Thymus (tissue), 11 donors: ENCODE measurements around the gene ACO1. TPM values are rescaled to one million over a fixed set of nuclear protein-coding genes. Genes with fewer than 3 reads are reported as not detected.

Experiments
- DNase-seq, 9 donors: peaks; one replicate each; pipeline ENCODE4 v3.0.0-alpha.2; 2013; ENCODE audit warnings: low spot score in 9 of 9, low read depth in 6 of 9, missing footprints in 1 of 9
- H3K27ac ChIP-seq, 2 donors: one replicate each; pipeline ENCODE4 v1.5.1; 2013; ENCODE audit warnings: control low read depth in 1 of 2, low read depth in 1 of 2, low read length in 1 of 2, mild to moderate bottlenecking in 1 of 2, moderate library complexity in 1 of 2
- H3K27me3 ChIP-seq, 2 donors: one replicate each; pipeline ENCODE4 v1.5.1; 2013; ENCODE audit warnings: low read length in 1 of 2; ENCODE audit not compliant: control insufficient read depth in 2 of 2, insufficient read depth in 1 of 2
- H3K36me3 ChIP-seq, 2 donors: one replicate each; pipeline ENCODE4 v1.5.1; 2013; ENCODE audit warnings: low read length in 1 of 2, mild to moderate bottlenecking in 1 of 2, moderate library complexity in 1 of 2; ENCODE audit not compliant: control insufficient read depth in 2 of 2, insufficient read depth in 2 of 2
- H3K4me1 ChIP-seq, 2 donors: one replicate each; pipeline ENCODE4 v1.5.1; 2013; ENCODE audit warnings: low read length in 2 of 2; ENCODE audit not compliant: control insufficient read depth in 2 of 2, insufficient read depth in 2 of 2
- H3K4me3 ChIP-seq, 2 donors: one replicate each; pipeline ENCODE4 v1.5.1; 2013; ENCODE audit warnings: low read length in 2 of 2, control low read depth in 1 of 2, mild to moderate bottlenecking in 1 of 2
- H3K9me3 ChIP-seq, 2 donors: one replicate each; pipeline ENCODE4 v1.5.1; 2013; ENCODE audit warnings: low read length in 1 of 2, mild to moderate bottlenecking in 1 of 2; ENCODE audit not compliant: control insufficient read depth in 2 of 2, insufficient read depth in 1 of 2
- WGBS: extraction: QIAGEN DNeasy Blood & Tissue Kit; methylation state at CpG from one replicate; pipeline ENCODE4 v1.1.7; 2013; 5-methylcytosine and 5-hydroxymethylcytosine counted together
- polyA plus RNA-seq: library from polyadenylated mRNA; stranded (reverse); fragments of 200-250 nt; gene quantifications from one replicate; pipeline ENCODE4 v1.2.3, GENCODE V29; 2013
- total RNA-seq: library from RNA; stranded (reverse); fragments of 120-200 nt; gene quantifications from one replicate; pipeline ENCODE4 v1.2.4, GENCODE V29; 2013
- donor health status: healthy.

The ACO1 gene
- total and polyA plus RNA-seq, 2 donors: 9.0 to 18.7 TPM

DNA sequence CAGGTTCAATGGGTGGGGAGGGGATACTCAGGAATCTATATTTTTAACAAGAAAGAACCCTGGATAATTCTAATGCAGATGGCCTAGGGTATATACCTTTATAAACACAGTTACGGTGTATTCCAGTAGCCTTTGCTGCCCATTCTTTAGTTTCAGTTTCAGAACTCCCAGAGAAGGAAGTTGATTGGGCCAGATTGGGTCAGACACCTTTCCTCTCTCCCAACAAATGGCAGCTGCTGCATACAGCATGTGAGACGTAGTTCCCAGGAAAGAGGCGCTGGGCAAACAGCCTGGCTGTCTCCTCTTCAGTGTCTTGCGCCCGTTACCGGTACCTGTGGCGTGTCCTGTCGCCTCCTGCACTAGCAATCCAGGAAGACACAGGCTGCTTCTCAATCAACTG lies 20.4 kb downstream of the ACO1 start:
- 79% methylated on average over 8 of the region's 8 CpGs for WGBS
- Histone ChIP-seq H3K4me3 (no peak overlapping the region), H3K9me3 (no peaks in the 10 kb centered on the region), H3K27me3 (no peaks in the 10 kb centered on the region), H3K4me1 (no peaks in the 10 kb centered on the region), H3K27ac (no peak overlapping the region), H3K36me3 (peaks cover 0 to 2% of the 10 kb centered on the region in 2 donors)
- no peak for DNase-seq

DNA sequence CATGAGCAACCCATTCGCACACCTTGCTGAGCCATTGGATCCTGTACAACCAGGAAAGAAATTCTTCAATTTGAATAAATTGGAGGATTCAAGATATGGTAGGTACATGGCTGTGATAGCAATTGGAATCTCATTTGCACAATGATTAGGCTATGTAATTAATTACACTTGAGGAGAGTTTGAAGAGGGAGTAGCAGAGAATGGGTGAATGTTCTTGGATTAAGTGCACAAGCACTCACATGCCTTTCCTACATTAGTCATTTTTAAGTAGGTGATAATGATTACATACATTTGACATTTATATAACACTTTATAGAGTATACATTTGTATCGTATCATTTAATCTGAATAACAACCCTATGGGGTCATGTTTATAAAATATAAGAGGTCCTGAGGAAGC lies 21.1 kb downstream of the ACO1 start:
- Histone ChIP-seq H3K27ac (no peak overlapping the region), H3K36me3 (peaks cover 0 to 2% of the 10 kb centered on the region in 2 donors), H3K4me3 (no peak overlapping the region), H3K27me3 (no peaks in the 10 kb centered on the region), H3K9me3 (no peaks in the 10 kb centered on the region), H3K4me1 (no peaks in the 10 kb centered on the region)
- DNase-seq: no peak
- over 99% methylated on average over 2 of the region's 2 CpGs for WGBS

DNA sequence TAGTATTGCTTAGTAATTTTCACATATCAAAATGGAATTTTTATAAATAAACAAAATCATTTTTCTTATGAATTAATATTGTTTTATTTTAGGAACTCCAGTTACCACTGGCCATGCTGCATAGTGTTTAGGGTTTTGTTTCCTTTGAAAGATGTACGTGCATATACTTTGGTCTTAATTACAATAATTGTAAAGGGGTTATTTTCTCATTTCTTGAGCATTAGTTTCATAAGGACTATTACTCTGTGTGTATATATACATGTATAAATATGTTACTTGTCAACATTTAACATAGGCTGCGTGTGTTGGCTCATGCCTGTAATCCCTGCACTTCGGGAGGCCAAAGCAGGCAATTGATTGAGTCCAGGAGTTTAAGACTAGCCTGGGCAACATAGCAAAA lies 21.6 kb downstream of the ACO1 start:
- H3K36me3 ChIP-seq: peaks cover 0 to 2% of the 10 kb centered on the region in 2 donors
- WGBS: over 99% methylated on average over 3 of the region's 3 CpGs

DNA sequence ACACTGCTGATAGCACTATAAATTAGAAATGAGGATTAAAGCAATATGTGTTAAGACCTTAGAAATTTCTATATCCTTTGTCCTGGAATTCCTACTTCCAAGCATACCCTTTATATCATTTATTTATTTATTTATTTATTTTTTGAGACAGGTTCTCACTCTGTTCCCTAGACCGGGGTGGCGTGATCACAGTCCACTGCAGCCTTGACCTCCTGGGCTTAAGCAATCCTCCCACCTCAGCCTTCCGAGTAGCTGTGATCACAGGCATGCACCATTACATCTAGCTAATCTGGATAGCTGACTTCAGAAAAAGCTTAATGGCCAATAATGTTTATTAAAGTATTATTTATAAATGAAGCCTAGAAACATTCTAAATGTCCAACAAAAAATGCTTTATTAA lies 27.3 kb downstream of the ACO1 start:
- H3K27me3 ChIP-seq: no peaks in the 10 kb centered on the region
- DNase-seq: no peak
- H3K4me1 ChIP-seq: no peaks in the 10 kb centered on the region
- no peaks in the 10 kb centered on the region for H3K36me3 ChIP-seq
- H3K9me3 ChIP-seq: no peaks in the 10 kb centered on the region
- no peak overlapping the region for H3K4me3 ChIP-seq
- no peak overlapping the region for H3K27ac ChIP-seq
- 99% methylated on average over 3 of the region's 3 CpGs for WGBS

More for the DNA sequence above, 21.6 kb downstream of the ACO1 start:
- H3K4me1 ChIP-seq: no peaks in the 10 kb centered on the region
- H3K9me3 ChIP-seq: no peaks in the 10 kb centered on the region
- no peak for DNase-seq
- H3K27ac ChIP-seq: no peak overlapping the region
- H3K27me3 ChIP-seq: no peaks in the 10 kb centered on the region
- no peak overlapping the region for H3K4me3 ChIP-seq

DNA sequence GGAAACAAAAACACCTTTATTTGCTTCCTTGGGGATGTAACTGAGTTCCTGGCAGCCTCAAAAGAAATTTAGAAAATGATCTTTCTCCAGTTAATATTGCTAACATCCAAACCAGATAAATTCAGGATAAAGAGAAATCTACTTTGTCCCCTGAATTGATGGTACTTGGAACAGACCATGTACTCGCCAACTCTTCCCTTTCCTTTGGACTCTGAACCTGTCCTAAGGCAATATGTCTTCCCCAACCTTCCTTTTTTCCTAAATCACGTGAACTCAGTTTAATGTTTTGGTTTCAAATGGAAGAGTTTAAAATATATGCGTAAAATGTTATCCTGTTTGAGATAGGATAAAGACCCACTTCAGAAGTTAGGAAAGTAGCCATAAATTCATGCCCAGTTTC lies 28.0 kb downstream of the ACO1 start:
- Histone ChIP-seq H3K27me3 (no peaks in the 10 kb centered on the region), H3K9me3 (no peaks in the 10 kb centered on the region), H3K36me3 (no peaks in the 10 kb centered on the region), H3K27ac (no peak overlapping the region), H3K4me3 (no peak overlapping the region), H3K4me1 (no peaks in the 10 kb centered on the region)
- DNase-seq: no peak
- WGBS: 98% methylated on average over 3 of the region's 3 CpGs

DNA sequence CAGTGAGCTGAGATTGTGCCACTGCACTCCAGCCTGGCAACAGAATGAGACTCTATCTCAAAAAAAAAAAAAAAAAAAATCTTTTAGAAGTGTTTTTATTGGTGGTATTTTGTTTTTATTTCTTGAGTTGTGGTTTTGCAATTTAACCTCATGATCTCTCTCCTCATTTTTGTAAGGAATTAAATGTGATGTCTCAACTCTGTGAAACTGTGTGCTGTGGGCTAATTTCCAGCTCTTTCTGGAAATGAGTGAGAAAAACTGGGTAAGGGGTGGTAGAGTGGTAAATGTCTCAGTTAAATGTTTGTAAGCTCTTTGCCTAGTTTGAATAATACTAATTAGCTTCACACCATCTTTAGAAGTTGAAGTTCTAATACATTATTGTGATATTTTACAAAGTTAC lies 29.0 kb downstream of the ACO1 start:
- no peak overlapping the region for H3K27ac ChIP-seq
- no peak overlapping the region for H3K4me3 ChIP-seq
- H3K36me3 ChIP-seq: peaks cover 0 to 2% of the 10 kb centered on the region in 2 donors
- no peaks in the 10 kb centered on the region for H3K27me3 ChIP-seq
- DNase-seq: no peak
- no peaks in the 10 kb centered on the region for H3K4me1 ChIP-seq
- no peaks in the 10 kb centered on the region for H3K9me3 ChIP-seq

DNA sequence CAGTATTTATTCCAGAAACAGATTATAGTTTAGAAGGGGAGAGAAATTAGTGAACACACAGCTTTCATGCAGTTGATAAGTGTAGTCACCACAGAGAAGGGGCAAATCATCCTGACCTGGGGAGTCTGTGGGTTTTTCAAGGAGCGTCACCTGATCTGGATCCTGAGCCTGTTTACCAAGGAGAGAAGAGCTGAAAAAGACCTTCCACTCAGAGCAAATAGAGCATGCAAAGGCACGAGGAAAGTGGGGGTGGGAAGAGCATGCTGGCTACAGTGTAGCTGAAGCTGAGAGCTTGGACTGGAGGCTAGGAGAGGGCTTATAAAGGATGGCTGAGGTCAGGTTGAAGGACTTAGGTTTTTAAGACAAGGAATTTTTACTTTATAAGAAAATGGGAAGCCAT lies 30.4 kb downstream of the ACO1 start:
- 97% methylated on average over 2 of the region's 2 CpGs for WGBS
- no peak overlapping the region for H3K4me3 ChIP-seq
- peaks cover 3 to 4% of the 10 kb centered on the region in 2 donors for H3K36me3 ChIP-seq
- H3K9me3 ChIP-seq: no peaks in the 10 kb centered on the region
- H3K27ac ChIP-seq: no peak overlapping the region
- DNase-seq: no peak
- no peaks in the 10 kb centered on the region for H3K4me1 ChIP-seq
- no peaks in the 10 kb centered on the region for H3K27me3 ChIP-seq

DNA sequence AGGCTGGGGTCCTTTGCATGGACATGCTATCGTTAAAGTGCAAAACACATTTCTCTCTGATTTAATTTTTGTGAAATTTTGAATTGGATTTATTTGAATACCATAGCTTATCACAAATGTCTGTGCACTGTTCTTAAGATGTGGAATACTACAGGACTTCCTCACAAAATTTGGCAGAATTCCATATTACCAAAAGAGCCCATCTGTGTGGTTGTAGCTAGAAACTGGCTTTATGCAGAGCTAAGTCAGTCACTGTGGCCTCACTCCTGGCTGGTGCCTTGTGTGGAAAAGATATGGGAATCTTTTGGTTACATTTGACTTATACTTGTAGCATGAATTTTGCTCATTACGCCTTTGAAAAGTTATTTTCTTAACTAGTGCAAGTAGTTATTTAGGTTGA lies 35.5 kb downstream of the ACO1 start:
- peaks cover 3 to 14% of the 10 kb centered on the region in 2 donors for H3K36me3 ChIP-seq

DNA sequence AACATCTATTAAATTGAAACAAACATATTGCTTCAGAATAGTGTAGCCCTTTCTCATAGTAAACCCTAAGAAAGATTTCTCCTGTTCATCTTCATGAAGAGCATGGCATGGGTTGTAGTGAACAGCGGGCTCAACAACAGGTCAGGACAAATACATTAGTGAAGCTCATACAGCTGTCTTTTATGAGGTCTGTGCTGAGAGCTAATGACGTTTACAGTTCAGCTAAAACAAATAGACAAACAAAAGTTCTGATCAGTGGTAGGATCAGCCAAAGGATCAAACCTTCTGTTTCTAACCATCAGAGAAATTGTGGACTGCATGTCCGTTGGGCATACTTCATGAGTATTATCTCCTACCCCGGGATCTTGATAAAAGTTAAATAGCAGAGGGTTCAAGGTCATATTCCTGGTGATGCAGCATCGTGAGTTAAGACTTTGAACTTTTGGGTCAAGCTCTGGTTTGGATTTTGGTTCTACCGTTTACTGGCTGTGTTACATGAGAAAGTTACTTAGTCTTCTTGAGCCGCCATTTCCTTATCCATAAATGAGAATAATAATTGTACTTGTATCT lies 37.9 kb downstream of the ACO1 start:
- Histone ChIP-seq H3K4me3 (no peak overlapping the region), H3K27ac (no peak overlapping the region), H3K36me3 (peaks cover 3 to 21% of the 10 kb centered on the region in 2 donors), H3K27me3 (no peaks in the 10 kb centered on the region), H3K9me3 (no peaks in the 10 kb centered on the region), H3K4me1 (peaks cover 0 to 8% of the 10 kb centered on the region in 2 donors)
- WGBS: 98% methylated on average over 7 of the region's 7 CpGs
- DNase-seq: no peak

More for the DNA sequence above, 35.5 kb downstream of the ACO1 start:
- H3K4me1 ChIP-seq: no peaks in the 10 kb centered on the region
- H3K4me3 ChIP-seq: no peak overlapping the region
- no peak for DNase-seq
- H3K9me3 ChIP-seq: no peaks in the 10 kb centered on the region
- 98% methylated on average over 2 of the region's 2 CpGs for WGBS
- H3K27me3 ChIP-seq: no peaks in the 10 kb centered on the region
- no peak overlapping the region for H3K27ac ChIP-seq

DNA sequence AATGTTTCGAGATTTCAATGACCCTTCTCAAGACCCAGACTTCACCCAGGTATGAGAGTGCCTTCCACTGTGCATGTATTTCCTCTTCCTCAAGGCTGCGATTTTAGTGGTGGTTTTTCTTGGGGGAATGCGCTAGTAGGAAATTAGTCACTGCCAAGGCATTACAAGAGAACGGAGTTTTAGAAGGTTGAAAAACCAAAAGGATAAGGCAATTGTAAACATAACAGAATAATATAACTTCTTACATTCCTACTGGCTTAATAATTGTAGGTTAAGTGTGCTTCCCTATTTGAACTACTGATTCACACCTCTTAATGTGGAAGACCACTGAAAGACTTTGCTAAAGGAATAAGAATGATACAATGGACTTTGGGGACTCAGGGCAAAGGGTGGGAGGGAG lies 38.9 kb downstream of the ACO1 start:
- Histone ChIP-seq H3K9me3 (no peaks in the 10 kb centered on the region), H3K27ac (no peak overlapping the region), H3K27me3 (no peaks in the 10 kb centered on the region), H3K4me1 (peaks cover 0 to 11% of the 10 kb centered on the region in 2 donors), H3K36me3 (peaks cover 1 to 21% of the 10 kb centered on the region in 2 donors), H3K4me3 (no peak overlapping the region)
- WGBS: 98% methylated on average over 4 of the region's 4 CpGs
- DNase-seq: no peak
